22Rv1 (cell line): Measurements from ENCODE around the gene RIPK3.

Experiments
- H3K27ac ChIP-seq: fragments of 450-650 bp; 2 replicates; pipeline ENCODE4 v1.5.1; 2017
- CTCF ChIP-seq: fragments of 450-650 bp; IDR thresholded peaks from 2 replicates; pipeline ENCODE4 v1.5.1; 2017; ENCODE audit warnings: mild to moderate bottlenecking
- ZFX ChIP-seq: fragments of 450-650 bp; IDR thresholded peaks from 2 replicates; pipeline ENCODE4 v1.6.1; 2017; ENCODE audit warnings: antibody characterized with exemption, borderline replicate concordance

The RIPK3 gene

DNA sequence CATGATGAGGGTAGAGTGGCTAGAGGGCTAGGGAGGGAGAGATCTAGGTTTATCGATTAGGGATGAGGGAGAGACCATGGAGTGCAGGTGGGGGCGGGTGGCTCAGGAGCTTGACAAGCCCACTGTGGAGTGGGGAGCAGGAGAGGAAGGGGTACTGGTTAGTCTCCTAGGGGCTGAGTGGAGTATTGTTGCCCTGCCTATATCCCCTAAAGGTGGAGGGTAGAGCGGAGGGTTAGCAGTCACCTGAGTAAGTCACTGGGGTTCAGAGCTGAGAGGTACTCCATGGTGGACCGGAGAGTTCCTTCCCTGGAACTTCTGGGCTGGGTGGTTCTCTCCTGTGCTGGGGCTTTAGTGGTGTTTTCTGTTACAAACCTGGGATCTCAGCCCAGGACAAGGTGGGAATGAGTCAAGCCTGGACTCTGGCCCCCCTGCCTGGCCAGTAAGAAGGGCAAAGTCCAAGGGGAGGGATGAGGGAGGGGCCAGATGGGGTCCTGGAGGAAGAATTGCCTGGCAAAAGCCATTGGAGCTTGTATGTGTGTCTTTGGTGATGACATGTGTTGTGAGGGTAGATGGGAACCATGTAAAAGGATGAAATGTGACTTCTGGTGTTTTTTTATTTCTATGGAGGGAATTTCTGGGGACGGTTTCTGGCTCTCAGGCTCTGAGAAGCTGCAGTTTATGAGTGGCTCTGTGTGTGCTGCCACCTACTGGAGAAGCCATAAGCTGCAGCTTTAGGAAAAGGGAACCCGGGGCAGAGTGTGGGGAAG lies 32.0 kb downstream of the RIPK3 start, which contains the start of gene CIDEB:
Gene CIDEB, minus strand, starts transcription at position 403 of the 767 bp plus-strand sequence. Its CDS starts 119 bp downstream, at position 284.
- peak; percentile 98 for TF ChIP-seq CTCF
- no peak for TF ChIP-seq ZFX
- peak within 1 kb of the TSS; percentile 17; the same call in 1 of the 2 replicates for H3K27ac ChIP-seq

GRCh38 chr14:24307156-24307574 lies 32.6 kb downstream of the RIPK3 start:
- no peak overlapping the region for H3K27ac ChIP-seq
- TF ChIP-seq CTCF (no peak), ZFX (no peak)

- H3K27ac ChIP-seq, result no peak overlapping the region
- TF ChIP-seq ZFX (no peak), CTCF (no peak)
Observed at GRCh38 chr14:24304019-24304387, 35.8 kb downstream of the RIPK3 start.

- TF ChIP-seq ZFX (no peak), CTCF (no peak)
- peak overlapping the region; percentile 76 for H3K27ac ChIP-seq
Observed at GRCh38 chr14:24300326-24300980, 39.3 kb downstream of the RIPK3 start.

DNA sequence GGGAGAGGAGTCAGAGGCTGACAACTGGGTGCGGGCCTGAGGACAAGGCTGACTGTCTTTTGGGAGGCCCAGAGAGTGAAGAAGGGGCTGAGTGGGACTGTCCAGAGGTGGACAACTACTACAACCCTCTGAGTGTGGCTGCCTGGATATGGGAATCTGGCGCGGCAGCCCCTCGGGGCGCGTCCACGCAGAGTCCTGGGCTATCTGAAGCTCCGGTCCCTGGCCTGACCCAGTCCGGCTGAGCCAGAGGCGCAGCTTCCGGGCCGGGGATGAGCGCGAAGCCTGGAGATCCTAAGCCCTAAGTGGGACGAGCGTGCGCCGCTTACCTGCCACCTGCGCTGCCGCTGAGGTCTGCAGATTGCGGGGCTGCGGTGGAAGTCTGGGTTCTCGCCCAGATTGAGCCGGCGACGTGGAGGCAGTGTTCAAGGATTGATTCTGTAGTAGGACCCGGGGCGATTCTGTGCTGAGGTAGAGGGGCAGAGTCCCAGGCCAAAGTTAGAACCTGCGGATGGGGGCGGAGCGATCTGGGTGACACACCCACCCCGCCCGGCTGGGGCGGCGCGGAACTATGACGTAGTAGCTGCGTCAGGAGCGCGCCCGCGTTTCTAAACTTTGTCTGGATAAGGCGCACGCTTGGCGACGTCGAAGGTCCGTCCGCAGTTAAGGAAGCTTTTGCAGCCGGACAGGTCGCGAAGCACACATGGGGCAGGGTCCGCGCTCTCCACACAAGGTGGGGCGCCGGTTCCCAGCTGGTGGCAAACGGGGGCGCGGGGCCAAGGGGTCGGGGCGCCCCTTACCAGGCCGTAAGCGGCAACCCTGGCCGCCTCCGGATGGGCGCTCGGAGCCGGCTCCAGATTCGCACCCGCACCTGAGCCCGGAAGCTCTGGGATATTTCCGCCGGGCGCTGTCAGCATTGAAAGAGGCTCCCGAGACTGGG lies 40.3 kb downstream of the RIPK3 start, which contains the start of the genes DHRS1 and NOP9:
Gene DHRS1, minus strand, starts transcription at position 526 of the 937 bp plus-strand sequence. CDS start 674 bp downstream, outside the sequence.
Gene NOP9, plus strand, starts transcription at position 596 of the 937 bp plus-strand sequence. Its CDS starts 105 bp downstream, at position 701.
- TF ChIP-seq CTCF (no peak), ZFX (no peak)

GRCh38 chr14:24298892-24299254 lies 40.9 kb downstream of the RIPK3 start:
- no peak for TF ChIP-seq ZFX
- TF ChIP-seq CTCF, result no peak
- H3K27ac ChIP-seq, result peak overlapping the region; percentile 76

More for the DNA sequence above, 40.3 kb downstream of the RIPK3 start, which contains the start of the genes DHRS1 and NOP9:
- H3K27ac ChIP-seq, result peak within 1 kb of the TSS; percentile 76
